GM19372 (cell line): Measurements from ENCODE around the gene DTNBP1.

ENCODE experiments used
- ATAC-seq: cut with Tn5 transposase; IDR thresholded peaks from one replicate; pipeline ENCODE4 v1.9.1; 2021; ENCODE audit warnings: mild to moderate bottlenecking, low read depth, moderate library complexity; ENCODE audit not compliant: unreplicated experiment

The DTNBP1 gene

DNA sequence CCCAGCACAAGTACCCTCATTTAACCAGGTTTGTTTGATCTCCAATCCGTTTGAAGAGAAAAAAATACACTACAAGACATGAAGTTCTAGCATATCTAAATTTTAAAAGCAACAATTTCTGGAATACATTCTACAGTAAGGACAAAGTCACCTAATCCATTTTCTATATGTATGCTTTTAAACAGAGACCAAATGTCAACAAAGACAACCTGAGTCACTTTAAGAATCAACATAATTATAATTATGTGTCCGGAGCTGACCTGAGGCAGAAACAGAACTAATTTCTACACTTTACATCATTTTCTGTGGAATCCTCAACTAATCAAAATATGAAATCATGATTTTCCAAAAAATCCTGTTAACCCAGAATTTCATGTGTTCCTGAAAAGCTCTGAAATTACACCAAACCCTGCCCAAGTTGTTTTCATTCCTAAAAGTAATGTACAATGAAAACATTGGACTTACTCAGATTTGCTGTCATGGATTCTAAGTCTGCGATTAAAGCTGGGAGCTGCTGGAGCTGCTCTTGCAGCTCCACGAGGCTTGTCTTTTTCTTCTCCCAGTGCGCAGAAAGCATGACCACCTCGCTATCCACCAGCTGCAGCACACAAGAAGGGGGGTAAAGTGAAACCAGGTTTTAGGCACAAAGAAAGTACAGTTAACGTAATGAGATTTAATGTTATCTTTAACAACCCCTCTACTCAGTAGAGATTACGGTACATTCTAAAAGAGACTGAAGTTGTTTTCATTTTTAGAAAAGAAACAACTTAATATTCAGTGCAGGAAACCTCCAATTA, 35.8 kb downstream of the DTNBP1 start:
- no peak for ATAC-seq

DNA sequence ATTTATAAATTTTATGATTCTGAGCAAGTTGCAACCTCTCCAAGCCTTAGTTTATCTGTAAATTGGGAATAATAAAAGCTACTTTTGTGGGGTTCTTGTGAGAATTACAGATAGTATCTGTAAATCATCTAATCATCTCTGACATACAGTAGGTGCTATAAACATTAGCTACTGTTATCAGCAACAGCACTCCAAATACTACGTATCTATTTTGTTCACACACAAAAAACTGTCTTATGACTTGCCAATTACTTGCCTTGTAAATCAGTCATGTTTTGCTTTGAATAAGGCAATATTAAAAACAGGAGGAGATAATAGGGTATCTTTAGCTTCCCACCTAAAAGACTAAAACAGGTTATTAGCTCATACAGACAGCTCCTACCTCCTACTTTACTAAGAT, 36.7 kb downstream of the DTNBP1 start:
- ATAC-seq, result no peak

DNA sequence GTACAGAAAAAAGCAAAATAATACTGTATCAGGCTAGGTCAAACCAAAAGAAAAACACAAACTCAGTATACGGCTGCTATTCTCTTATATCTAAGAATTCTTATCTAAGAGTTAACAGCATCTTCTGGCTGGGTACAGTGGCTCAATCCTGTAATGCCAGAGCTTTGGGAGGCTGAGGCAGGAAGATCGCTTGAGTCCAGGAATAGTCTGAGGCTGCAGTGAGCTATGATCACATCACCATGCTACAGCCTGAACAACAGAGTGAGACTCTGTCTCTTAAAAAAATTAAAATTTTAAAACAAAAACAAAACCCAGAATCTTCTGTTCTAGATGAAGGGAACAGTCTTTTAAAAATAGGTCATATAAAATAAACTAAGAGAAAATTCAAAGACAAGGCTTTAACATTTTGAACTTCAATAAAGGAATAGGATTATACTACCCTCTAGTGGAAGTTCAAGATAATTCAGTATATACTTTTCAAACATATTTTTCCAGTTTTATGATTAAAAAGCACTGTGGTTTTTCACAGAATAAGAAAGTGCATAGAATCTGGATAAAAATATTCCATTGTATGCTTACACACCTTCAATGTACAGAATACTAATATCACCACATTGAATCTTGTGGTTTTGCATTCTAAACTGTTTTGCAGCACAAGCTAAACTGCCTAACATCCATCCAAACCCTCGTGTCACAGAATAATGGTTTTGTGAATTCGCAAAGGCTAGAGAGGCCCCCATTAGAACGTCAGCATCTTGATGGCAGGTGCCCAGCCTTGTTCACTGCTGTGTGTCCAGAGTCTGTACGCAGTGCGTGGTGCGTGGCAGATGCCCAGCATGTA, 39.3 kb downstream of the DTNBP1 start:
- no peak for ATAC-seq

DNA sequence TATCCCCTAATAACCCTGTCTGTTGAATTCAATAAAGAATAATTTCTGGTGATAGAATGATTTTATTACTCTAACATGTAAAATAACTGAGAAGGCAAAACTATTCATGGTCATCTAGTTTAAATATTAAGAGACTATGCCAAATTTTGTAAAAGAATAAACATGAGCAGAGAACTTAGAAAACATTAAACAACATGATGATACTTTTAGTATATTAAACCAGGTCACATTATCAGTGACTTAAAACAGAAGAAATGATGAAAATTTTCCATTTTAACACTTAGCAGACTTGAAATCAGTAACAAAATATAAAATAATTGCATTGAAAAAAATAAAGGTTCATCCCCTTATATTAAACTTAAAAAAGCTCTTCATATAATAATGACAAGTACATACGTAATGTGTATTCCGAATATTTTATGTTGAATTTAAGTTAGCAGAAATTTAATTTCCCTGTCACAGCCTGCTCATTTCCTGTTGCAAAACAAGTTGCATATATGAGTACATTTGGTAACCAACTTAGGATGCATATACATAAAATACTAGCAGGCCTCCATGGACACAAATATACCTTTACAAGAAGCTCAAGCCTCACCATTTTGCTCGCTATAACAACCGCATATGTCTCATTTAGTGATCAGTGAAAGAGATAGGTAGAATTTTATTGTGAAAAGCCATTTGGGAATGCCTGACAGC, 40.6 kb downstream of the DTNBP1 start:
- ATAC-seq, result no peak

DNA sequence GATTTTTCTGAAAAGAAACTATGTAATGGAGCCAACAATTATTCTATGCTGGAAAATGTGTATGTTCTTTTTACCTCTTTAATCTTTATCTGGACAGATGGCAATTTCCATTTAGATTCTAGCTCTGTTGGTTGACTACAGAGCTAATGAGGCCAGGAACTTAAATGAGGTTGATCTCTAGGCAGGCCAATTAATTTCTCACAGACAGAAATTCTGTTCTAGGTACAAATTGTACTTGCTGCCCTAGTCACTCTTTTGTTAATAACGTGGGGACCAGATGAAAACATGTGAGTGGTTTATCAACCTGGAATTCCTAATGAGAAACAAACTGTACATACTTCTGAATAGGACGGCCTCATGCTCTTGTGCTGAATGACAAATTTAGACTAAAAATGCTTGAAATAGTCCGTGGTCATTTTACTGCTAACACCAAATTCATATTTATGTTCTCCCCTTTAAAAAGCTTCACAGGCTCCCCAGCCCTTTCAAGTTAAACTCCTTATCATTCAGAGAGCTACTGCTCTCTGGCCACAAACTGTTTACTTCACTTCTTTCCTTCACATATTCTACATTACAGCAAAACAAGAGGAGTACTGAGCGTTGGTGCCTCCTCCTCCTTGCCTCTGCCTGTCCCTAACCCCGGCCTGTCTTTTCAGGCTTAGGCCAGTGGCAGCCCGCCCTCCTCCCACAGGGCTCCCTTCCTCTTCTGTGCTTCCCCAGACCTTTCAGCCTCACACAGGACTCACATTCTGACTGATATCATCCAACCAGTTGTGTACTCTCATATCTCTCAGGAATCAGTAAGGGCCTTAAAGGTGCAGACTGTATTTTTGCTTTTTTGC, 41.4 kb downstream of the DTNBP1 start:
- peak; percentile 84 for ATAC-seq

DNA sequence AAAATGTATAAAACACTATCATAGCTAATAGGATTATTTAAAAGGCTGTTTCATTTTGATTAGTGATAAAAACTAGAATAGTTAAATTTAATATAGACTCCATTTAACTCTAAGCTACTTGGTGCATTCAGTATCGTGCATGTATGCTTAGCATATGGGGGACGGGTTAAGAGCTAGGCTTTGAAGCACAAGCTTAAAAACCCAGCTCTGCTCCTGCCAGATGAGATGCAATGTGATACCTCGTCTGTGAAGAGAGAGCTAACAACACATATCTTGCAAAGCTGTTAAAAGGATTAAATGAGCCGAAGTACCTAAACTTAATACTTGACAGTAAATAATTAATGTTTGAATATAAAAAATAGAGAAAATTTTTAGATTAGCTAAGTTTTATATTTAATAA, 42.2 kb downstream of the DTNBP1 start:
- ATAC-seq, result no peak

DNA sequence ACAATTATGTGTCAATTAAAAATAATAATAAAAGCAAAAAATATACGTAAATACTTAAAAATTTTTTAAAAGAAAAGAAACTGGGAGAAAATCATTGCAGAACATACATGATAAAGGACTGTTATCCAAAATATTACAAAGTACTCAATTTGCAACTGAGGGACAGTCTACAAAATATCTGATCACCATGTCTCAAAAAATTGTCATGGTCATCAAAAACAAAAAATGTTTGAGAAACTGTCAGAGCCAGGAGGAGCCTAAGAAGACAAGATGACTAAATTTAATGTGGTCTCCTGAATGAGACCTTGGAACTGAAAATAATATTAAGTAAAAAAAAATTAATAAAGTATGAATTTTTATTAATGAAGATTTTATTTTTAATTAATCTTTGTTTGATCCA, 43.5 kb downstream of the DTNBP1 start:
- no peak for ATAC-seq

DNA sequence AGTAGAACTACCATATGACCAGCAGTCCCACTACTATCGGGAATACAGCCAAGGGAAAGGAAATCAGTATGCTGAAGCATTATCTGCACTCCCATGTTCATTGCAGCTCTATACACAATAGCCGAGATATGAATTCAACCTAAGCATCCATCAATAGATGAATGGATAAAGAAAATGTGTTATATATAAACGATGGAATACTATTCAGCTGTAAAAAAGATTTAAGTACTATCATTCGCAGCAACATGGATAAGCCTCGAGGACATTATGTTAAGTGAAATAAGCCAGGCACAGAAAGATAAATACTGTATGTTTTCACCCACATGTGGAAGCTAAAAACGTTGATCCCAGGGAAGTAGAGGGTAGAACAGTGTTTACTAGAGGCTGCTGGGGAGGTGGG, 44.1 kb downstream of the DTNBP1 start:
- no peak for ATAC-seq

DNA sequence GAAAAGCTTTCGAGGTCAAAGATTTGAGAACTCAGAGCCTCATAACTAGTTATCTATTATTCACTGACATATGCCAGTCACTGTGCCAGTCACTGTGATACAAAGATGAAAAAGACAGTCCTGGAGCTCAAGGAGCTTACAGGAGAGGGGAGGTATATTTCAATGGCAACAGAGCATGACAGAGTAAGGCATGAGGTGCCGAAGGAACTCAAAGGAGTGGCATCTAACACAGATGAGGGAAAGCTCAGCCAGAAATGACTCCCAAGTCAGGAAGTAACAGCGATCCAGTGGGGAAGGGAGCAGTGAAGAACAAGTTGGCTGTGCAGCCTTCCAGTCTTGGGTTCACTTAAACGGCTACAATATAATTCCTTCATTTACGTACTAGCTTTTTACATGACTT, 46.6 kb downstream of the DTNBP1 start:
- ATAC-seq, result no peak

DNA sequence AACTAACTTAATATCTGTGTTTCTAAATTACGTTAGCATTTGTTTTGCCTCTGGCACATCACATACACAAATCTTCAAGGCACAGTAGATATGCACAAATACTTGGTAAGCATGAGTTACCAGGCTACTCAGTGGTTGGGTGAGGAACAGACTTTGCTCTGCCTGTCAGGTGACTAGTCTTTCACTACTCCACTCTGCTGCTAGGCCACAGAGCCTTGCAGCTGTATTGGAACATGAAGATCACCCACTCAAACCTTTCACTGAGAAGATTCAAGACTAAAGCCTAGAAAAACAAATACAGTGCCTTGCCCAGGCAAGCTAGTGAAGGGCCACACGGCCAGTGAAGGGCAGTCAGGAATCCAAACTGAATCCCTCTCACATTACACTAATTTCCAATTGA, 47.0 kb downstream of the DTNBP1 start:
- ATAC-seq, result no peak

DNA sequence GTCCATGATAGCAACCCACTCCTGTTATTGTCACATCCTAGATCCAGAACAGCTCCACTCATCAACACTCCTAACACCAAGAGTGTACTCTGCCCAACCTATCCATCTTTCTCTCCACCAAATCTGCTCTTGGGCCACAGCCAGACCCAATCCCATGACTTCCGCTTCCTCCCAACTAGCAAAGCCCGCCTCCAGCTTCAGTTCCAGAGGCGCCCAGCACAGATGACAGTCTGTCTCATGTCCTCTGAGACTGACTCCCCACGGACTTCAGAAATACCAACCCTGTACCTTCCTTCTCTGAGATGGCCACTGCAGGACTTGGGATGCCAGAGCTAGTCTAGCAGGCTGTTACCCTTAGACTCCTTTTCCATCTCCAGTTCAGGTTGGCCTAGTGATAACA, 48.6 kb downstream of the DTNBP1 start:
- ATAC-seq, result no peak

DNA sequence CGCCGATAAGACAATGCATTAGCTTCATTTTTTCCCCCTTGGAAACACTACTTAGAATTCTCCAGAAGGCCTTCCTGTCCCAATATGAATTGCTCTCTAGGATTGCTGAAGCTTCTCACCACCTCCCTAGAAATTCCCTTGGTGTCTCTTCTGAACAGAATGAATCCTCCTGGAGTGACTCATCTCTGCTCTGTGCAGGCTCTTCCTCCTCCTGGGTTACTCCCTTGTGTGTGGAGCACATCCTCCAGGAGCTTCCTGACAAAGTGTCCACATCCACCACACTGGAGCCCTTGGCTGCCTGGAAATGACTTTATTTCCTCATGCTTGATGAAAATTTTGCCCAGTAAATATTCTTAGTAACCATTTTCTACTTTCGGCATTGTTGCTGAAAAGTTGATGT, 54.4 kb downstream of the DTNBP1 start:
- no peak for ATAC-seq

DNA sequence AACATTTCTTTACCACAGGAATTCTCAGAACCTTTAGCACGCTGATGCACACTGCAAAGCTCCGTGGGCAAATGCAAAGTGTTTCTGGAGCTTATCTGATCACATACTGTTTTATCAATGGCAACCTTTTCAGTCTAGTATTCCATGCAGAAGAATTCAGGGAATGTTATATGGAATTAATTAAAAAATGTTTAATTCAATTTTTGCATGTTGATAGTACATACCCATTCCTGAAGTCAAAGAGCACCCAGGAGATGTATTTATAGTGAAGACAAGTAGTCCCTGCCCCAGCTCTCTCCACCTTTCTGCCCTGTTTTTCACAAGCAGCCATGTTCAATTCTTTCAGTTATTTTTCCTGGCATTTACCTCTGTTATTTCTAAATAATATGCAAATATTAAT, 55.2 kb downstream of the DTNBP1 start:
- ATAC-seq, result no peak

DNA sequence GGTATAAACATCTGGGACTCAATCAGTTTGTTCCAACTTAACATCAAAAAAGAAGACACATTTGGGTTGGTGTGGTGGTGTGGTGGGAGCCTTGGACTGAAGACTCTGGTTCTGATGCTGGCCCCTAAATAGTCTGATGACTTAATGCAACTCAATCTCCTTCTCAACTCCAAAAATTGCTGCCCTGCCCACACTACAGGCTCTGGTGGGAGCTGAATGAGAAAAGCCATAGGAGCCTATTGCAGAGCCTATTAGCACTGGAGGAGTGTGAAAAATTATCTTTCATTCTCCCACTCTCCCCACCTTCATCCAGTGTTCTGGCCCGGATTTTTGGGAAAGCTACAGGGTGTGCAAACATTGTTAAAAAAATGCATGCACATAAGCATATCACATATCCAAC, 56.5 kb downstream of the DTNBP1 start:
- ATAC-seq, result no peak

DNA sequence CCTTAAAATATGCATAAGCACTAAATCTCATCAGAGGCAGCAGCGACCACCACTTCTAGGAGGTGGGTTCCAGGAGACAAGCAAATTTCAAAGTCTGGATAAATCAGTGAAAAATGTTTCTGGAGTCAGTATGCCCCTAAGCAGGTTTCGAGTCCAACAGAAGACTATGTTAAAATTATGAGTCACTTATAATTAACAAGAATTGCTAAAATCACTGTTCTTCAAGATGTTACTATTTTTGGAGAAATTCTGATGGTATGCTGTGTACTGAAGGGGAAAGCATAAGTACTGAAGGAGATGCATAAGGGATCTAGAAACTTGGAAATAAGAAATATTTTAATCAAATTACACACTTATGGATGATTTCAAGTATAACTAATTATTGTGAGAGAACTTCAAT, 58.0 kb downstream of the DTNBP1 start:
- ATAC-seq, result no peak

DNA sequence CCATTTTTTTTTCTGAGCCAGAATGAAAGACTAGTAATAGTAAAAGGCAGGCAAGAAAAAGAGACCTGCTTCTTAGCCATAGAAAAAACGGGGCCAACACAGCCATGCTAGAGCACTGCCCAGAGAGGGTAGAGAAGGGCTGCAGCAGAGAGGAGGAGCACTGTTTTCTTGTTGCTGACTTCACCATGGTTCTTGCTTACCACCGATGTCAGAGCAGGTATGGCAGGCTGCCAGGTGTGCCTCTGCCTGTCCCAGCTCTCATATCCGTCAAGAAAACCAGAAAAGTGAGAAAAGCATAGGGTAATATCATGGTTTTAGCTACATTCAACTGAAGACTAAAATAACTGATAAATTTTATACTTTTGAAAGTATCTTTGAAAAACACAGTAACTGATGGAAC, 60.7 kb downstream of the DTNBP1 start:
- no peak for ATAC-seq

DNA sequence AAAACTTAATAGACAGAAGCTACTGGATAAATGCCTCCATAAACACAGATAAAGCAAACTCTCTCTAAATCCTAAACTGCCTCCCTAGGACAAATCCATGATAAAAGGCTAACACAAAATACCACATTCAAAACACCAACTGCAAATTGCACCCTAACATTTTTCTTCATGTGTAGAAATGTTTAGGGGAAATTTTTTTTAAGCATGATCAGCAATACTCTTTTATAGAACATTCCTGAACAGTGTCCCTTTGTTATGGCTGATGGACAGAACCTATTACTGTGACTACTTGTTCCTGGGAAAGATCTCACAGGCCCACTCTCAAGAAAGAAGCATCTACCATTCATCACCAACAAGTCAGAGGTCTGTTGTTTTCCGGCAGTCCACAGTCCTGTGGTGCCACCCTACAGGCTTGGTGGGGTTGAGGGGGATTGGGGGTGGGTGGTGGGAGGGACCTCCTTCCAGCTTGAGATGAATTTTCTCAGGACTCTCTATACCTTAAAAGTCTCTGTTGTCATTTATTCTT, 64.5 kb downstream of the DTNBP1 start:
- no peak for ATAC-seq

DNA sequence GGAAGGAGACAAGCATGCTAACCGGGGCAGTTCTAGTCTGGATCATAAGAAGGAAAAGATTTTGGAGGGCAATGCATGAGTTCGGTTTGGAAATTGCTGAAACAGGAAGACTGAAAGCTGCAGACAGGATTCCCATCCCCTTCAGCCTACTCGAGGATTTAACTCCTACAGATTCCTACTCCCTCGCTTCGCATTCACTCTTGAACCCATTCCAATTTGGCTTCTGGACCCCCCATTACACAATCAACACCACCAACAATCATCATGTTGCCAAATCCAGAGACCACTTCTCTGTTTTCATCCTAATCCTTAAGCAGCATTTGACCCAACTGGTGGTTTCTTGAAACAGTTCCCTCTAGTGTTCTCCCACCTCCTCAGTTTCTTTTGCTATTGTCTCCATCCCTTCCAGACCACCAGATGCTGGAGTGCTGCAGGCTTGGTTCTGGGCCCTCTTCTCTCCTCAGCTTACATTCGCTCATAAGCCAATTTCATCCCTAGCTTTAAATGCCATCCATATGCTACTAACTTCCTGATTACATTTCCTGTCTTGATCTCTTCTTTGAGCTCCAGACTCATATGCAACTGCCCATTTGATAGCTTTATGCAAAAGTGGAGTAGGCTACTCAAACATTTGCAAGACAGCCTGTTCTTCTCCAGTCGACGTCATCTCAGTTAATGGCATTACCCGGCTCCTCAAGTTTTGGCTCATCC, 66.5 kb downstream of the DTNBP1 start:
- no peak for ATAC-seq

DNA sequence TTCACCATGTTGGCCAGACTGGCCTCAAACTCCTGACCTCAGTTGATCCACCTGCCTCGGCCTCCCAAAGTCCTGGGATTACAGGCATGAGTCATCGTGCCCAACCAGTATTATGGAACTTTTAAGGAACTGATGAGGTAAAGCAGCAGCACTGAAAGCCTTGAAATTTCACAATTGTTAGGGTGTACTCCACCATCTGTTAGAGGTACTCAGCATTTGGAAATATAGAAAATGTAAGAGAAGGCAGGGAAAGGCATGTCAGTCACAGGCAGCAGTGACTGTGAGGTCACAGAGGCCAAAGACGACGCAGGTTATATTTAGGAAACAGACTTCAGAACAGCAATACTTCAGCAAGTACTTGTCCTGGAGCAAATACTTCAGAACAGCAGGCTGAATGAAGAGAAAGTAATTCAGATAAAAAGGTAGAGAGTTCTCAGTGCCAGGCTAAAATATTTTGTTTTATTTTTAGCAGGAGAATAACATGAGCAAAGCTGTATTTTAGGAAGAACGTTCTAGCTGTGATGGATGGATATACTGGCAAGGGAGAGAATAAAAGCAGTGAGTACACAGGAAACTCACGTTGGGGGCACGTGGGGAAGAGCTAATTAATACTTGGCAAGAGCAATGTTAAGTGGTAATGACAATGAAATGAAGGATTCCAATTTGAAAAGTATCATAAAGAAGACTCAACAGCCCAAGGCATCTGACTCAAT, 67.2 kb downstream of the DTNBP1 start:
- ATAC-seq, result no peak
